Measurements from ENCODE around the gene UBA52.

Gene UBA52

DNA sequence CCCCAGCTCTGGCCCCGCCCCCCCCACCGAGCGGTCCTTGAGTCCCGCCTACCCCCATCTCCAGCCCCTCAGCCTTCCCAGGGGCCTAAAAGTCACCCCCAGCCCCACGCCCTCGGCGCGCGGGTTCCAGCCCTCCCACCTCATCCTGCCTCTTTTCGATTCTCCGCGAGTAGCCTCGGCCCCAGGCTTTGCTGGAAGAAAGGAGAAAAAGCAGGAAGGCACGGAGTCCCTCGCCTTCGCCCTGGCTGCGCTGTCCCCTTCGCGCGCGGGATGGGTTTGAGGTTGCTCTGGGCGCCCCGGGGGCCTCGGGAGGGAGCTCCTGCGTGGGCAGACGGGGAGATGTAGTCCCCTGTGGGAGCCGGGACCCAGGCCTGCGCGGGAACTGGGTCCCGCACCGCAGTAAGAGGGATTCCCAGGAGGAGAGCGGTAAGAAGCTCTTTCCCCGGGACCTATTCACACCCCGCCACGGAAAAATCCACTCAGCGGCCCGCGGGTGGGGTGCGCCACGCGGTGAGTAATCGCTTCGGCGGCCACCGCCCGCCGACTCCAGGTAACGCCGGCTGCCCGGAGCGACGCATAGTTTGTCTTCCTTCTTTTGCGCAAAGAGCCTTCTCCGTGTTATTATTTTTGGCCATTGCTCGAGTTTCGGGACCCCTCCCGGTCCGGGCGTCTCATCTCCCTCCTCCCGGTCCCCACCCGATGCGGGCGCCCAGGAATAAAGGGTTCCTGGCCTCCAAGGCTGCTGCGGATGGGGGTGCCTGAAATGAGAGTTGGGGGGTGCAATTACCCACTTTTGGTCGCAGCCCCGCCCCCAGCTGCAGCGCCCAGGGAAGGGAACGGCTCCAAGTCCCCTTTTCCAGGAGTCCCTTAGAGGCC, 35.8 kb downstream of the UBA52 start:
- Histone ChIP-seq H3K27me3 (ENCODE audit: control insufficient read depth in 2 of 2, insufficient read depth in 2 of 2, low read length in 2 of 2) (peaks cover 69 to 71% of the 10 kb centered on the region in 2 donors), H3K9me3 (ENCODE audit: control insufficient read depth in 2 of 2, low read length in 2 of 2) (no peaks in the 10 kb centered on the region), H3K4me3 (ENCODE audit: low read length in 2 of 2) (no peak overlapping the region), H3K36me3 (ENCODE audit: control insufficient read depth in 2 of 2, insufficient read depth in 2 of 2, low read length in 2 of 2) (no peaks in the 10 kb centered on the region), H3K9ac (ENCODE audit: low read depth in 1 of 2, low read length in 2 of 2) (no peak overlapping the region), H3K27ac (ENCODE audit: low read depth in 2 of 2, low read length in 2 of 2) (no peak overlapping the region), H3K4me1 (ENCODE audit: control insufficient read depth in 2 of 2, insufficient read depth in 2 of 2, low read length in 2 of 2) (peaks cover 0 to 13% of the 10 kb centered on the region in 2 donors)

DNA sequence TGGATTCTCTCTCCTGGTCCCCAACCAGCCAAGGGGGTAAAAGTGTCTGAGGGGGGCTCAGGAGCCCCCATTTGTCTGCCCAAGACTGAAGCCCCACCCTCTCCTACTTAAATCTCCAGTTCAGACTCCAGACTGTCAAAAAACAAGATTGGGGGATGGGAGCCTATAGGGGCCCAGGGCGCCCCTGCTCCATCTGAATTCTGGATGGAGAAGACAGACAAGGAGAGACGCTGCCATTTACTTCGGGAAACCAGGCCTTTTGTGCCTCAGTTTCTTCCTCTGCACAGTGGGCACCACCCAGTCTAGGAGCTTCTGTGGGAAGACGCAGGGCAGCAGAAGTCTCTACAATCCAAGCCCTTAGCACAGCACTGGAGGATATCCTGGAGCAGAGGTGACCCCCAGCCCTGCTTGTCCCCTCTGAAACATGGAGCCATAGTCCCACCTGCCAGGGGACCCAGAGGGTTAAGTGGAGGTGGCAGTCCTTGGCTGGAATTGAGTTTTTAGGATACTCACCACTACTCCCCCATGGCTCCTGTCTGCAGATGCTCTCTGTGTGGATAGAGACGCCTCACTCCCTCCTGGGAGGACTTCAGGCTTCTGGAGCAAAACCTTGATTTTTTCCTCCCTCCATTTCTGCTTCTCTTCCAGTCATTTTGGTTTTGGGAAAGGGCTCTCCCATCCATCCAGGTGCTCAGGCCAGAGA, 36.6 kb downstream of the UBA52 start:
- Histone ChIP-seq H3K4me1 (ENCODE audit: control insufficient read depth in 2 of 2, insufficient read depth in 2 of 2, low read length in 2 of 2) (peaks cover 0 to 17% of the 10 kb centered on the region in 2 donors), H3K36me3 (ENCODE audit: control insufficient read depth in 2 of 2, insufficient read depth in 2 of 2, low read length in 2 of 2) (no peaks in the 10 kb centered on the region), H3K27ac (ENCODE audit: low read depth in 2 of 2, low read length in 2 of 2) (no peak overlapping the region), H3K9me3 (ENCODE audit: control insufficient read depth in 2 of 2, low read length in 2 of 2) (no peaks in the 10 kb centered on the region), H3K27me3 (ENCODE audit: control insufficient read depth in 2 of 2, insufficient read depth in 2 of 2, low read length in 2 of 2) (peaks cover 66 to 71% of the 10 kb centered on the region in 2 donors), H3K4me3 (ENCODE audit: low read length in 2 of 2) (no peak overlapping the region), H3K9ac (ENCODE audit: low read depth in 1 of 2, low read length in 2 of 2) (no peak overlapping the region)

DNA sequence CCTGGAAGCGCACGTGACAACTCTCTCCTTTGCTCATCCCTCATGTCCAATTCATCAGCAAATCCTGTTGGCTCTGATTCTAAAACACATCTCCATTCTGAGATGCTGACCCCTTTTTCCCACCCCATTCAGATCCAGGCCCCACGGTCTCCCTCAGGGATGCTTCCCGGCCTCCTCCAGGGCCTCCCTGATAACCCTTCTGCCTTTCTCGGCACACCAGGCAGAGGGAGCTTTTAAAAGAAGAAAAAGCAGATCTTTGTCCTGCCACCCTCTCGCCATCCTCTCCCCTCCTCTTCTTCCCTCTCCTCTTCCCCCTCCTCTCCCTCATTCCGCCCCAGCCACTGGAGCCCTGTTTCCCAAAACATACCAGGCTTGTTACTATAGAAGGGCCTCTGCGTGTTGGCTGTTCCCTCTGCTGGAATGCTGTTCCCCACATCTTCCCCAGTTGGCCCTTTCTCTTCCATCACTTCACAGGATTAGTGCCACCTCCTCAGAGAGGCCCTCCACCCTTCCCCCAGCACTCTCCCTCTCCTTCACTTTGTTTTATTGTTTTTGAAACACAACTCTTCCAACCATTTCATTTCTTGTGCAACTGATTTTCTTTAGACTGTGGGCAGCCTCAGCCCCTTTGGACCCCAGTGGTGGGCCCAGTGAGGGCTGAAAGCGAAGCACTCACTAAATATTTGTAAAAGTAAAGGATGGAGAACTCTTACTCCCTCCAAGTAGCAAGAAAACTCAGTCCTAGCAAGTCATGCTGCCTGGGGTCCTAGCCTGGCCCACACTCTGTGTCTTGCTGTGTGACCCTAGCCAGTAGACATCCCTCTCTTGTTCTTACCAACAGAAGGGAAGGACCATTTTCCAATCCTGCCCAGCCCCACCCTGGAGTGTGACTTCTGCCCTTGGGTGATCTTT, 37.4 kb downstream of the UBA52 start:
- Histone ChIP-seq H3K4me1 (ENCODE audit: control insufficient read depth in 2 of 2, insufficient read depth in 2 of 2, low read length in 2 of 2) (peaks cover 0 to 17% of the 10 kb centered on the region in 2 donors), H3K9ac (ENCODE audit: low read depth in 1 of 2, low read length in 2 of 2) (no peak overlapping the region), H3K27ac (ENCODE audit: low read depth in 2 of 2, low read length in 2 of 2) (no peak overlapping the region), H3K36me3 (ENCODE audit: control insufficient read depth in 2 of 2, insufficient read depth in 2 of 2, low read length in 2 of 2) (no peaks in the 10 kb centered on the region), H3K4me3 (ENCODE audit: low read length in 2 of 2) (no peak overlapping the region), H3K9me3 (ENCODE audit: control insufficient read depth in 2 of 2, low read length in 2 of 2) (no peaks in the 10 kb centered on the region), H3K27me3 (ENCODE audit: control insufficient read depth in 2 of 2, insufficient read depth in 2 of 2, low read length in 2 of 2) (peaks cover 68 to 70% of the 10 kb centered on the region in 2 donors)

DNA sequence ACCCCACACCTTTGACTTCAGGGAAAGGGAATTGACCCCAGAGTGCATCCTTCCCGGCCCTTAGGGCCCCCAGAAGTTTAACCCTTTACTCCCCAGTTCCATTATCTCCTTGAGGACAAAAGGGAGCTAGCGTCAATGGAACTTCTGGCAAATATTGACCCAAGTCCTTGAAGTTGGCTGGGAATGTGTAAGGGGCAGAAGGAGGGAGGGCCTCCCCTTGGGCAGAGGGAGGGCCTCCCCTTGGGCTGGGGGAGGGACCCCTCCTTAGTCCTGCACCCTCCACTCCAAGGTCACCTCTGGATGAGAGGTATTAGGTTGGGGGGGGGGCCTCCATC, 38.0 kb downstream of the UBA52 start:
- Histone ChIP-seq H3K9ac (ENCODE audit: low read depth in 1 of 2, low read length in 2 of 2) (no peak overlapping the region), H3K4me1 (ENCODE audit: control insufficient read depth in 2 of 2, insufficient read depth in 2 of 2, low read length in 2 of 2) (peaks cover 0 to 17% of the 10 kb centered on the region in 2 donors), H3K27ac (ENCODE audit: low read depth in 2 of 2, low read length in 2 of 2) (no peak overlapping the region), H3K4me3 (ENCODE audit: low read length in 2 of 2) (no peak overlapping the region), H3K27me3 (ENCODE audit: control insufficient read depth in 2 of 2, insufficient read depth in 2 of 2, low read length in 2 of 2) (peaks cover 70% of the 10 kb centered on the region in 2 donors), H3K9me3 (ENCODE audit: control insufficient read depth in 2 of 2, low read length in 2 of 2) (no peaks in the 10 kb centered on the region), H3K36me3 (ENCODE audit: control insufficient read depth in 2 of 2, insufficient read depth in 2 of 2, low read length in 2 of 2) (no peaks in the 10 kb centered on the region)

DNA sequence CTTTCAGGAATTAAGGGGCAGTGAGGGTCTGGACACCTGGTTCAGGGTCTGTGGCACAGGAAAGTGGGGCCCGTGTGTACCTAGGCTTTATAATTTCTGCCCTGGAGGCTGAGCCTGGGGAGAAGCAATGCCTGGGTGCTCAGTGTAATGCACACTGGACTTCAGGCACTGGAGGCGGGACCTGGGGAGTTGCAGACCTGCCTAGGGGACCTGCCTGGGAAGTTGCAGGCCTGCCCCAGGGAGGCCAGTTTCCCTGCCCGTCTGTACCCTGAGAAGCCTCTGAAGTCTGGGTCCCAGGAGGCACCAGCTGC, 38.5 kb downstream of the UBA52 start:
- Histone ChIP-seq H3K4me1 (ENCODE audit: control insufficient read depth in 2 of 2, insufficient read depth in 2 of 2, low read length in 2 of 2) (peaks cover 0 to 17% of the 10 kb centered on the region in 2 donors), H3K9ac (ENCODE audit: low read depth in 1 of 2, low read length in 2 of 2) (no peak overlapping the region), H3K9me3 (ENCODE audit: control insufficient read depth in 2 of 2, low read length in 2 of 2) (no peaks in the 10 kb centered on the region), H3K36me3 (ENCODE audit: control insufficient read depth in 2 of 2, insufficient read depth in 2 of 2, low read length in 2 of 2) (no peaks in the 10 kb centered on the region), H3K27ac (ENCODE audit: low read depth in 2 of 2, low read length in 2 of 2) (no peak overlapping the region), H3K4me3 (ENCODE audit: low read length in 2 of 2) (no peak overlapping the region), H3K27me3 (ENCODE audit: control insufficient read depth in 2 of 2, insufficient read depth in 2 of 2, low read length in 2 of 2) (peaks cover 66% of the 10 kb centered on the region in 2 donors)

DNA sequence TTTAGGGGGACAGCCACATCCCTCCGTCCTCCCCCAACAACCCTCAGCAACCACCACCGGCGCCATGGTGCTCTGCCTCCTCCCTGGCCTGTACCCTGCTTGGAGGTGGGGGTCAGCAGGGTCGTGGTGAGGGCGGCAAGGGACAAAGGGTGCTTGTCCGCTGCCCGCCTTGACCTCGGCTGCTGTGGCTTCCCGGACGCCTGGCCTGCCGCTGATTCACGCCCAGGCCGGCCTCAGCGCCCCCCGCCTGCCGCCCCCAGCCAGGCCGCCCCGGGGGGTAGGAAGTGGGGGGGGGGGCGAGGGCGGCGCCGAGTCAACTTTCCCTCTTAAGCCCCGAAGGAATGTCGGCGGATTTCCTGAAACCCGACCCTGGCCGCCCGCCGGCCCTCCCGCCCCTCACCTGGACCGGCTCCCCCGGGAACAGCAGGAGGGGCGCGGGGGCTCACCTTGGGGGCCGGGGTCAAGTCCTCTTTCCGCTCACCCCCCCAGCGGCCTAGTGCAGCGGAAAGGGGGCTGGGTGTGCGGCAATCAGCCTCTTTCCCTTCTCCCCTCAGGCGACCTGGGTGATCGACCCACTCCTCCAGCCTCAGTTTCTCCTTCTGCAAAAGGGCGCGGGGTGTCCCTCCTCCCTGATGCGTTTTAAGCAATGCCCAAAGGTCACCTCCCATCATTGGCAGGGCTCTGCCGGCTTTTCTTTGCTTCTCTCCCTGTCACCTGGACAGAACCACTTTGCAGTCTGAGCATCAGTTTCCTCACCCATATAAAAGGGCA, 39.1 kb downstream of the UBA52 start:
- peaks cover 0 to 17% of the 10 kb centered on the region in 2 donors for H3K4me1 ChIP-seq (ENCODE audit: control insufficient read depth in 2 of 2, insufficient read depth in 2 of 2, low read length in 2 of 2)

DNA sequence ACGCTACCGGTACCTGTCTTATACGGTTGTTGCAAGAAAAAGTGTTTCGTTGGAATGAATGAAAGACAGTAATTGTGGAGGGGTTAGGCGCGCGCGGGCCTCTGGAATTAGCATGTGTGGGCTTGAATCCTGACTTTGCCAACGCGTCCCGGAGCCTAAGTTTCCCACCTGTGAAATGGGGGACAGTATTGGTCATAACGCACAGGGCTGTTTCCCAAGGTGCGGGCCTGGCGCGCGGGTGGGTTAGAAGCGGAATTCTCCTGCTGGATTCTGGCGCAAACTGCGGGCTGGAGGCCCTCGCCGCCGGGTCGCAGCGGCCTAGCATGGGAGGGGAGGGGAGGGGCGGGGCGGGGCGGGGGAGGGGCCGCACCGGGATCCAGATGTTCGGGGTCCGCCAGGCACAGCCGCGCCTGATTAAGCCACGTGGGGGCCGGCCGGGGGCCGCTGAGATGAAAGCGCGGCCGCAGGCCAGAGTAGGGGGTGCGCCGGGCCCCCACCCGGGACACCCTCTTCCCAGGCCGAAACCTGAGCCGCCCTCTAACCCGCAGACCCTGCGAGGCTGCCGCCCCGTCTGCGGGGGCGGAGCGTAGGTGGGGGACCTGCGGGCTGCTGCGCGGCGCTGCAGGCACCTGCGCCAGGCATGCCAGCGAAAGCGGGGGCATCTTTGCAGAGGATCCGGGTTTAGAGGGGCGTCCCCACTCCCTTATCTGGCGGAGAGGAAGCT, 39.8 kb downstream of the UBA52 start:
- Histone ChIP-seq H3K27ac (ENCODE audit: low read depth in 2 of 2, low read length in 2 of 2) (no peak overlapping the region), H3K9ac (ENCODE audit: low read depth in 1 of 2, low read length in 2 of 2) (no peak overlapping the region), H3K4me3 (ENCODE audit: low read length in 2 of 2) (no peak overlapping the region), H3K27me3 (ENCODE audit: control insufficient read depth in 2 of 2, insufficient read depth in 2 of 2, low read length in 2 of 2) (peaks cover 68 to 72% of the 10 kb centered on the region in 2 donors), H3K9me3 (ENCODE audit: control insufficient read depth in 2 of 2, low read length in 2 of 2) (no peaks in the 10 kb centered on the region), H3K4me1 (ENCODE audit: control insufficient read depth in 2 of 2, insufficient read depth in 2 of 2, low read length in 2 of 2) (peaks cover 0 to 17% of the 10 kb centered on the region in 2 donors), H3K36me3 (ENCODE audit: control insufficient read depth in 2 of 2, insufficient read depth in 2 of 2, low read length in 2 of 2) (no peaks in the 10 kb centered on the region)

More for the DNA sequence above, 39.1 kb downstream of the UBA52 start:
- Histone ChIP-seq H3K27ac (ENCODE audit: low read depth in 2 of 2, low read length in 2 of 2) (no peak overlapping the region), H3K9me3 (ENCODE audit: control insufficient read depth in 2 of 2, low read length in 2 of 2) (no peaks in the 10 kb centered on the region), H3K9ac (ENCODE audit: low read depth in 1 of 2, low read length in 2 of 2) (no peak overlapping the region), H3K36me3 (ENCODE audit: control insufficient read depth in 2 of 2, insufficient read depth in 2 of 2, low read length in 2 of 2) (no peaks in the 10 kb centered on the region), H3K27me3 (ENCODE audit: control insufficient read depth in 2 of 2, insufficient read depth in 2 of 2, low read length in 2 of 2) (peaks cover 63 to 68% of the 10 kb centered on the region in 2 donors), H3K4me3 (ENCODE audit: low read length in 2 of 2) (no peak overlapping the region)

DNA sequence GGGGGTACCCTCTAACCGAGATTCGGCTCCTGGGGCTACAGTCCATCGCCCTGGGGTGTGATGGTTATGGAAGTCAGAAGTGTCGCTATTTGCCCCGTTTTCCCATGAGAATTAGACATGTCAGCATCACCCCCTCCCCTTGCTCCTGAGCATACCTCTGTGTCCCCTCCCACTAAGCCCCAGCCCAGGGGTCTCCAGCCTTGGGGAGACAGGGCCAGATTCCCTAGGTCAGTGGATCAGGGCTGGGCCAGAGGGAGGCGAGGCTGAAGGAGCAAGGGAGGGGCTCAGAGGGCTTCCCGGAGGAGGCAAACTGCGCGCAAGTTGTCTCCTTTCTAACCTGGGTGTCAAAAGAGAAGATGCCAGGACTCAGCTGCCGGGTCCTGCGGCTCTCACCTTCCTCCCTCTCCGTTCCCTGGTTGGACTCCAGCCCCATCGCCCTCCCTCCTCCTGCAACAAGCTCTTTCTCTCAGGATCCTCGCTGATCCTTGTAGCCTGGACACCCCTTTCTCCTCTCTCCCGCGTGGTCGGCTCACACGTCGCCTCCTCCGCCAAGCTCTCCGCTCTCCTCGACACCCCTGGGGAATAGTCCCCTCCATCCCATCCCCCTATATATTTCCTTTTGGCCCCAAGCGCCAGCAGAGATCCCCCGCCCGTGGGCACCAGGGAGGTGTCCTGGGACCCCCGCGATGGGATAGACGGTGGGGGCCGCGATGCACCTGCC, 40.6 kb downstream of the UBA52 start:
- Histone ChIP-seq H3K4me1 (ENCODE audit: control insufficient read depth in 2 of 2, insufficient read depth in 2 of 2, low read length in 2 of 2) (peaks cover 0 to 17% of the 10 kb centered on the region in 2 donors), H3K27ac (ENCODE audit: low read depth in 2 of 2, low read length in 2 of 2) (no peak overlapping the region), H3K9me3 (ENCODE audit: control insufficient read depth in 2 of 2, low read length in 2 of 2) (no peaks in the 10 kb centered on the region), H3K9ac (ENCODE audit: low read depth in 1 of 2, low read length in 2 of 2) (peak overlapping the region in 1 of 2 donors; percentile 2), H3K36me3 (ENCODE audit: control insufficient read depth in 2 of 2, insufficient read depth in 2 of 2, low read length in 2 of 2) (no peaks in the 10 kb centered on the region), H3K27me3 (ENCODE audit: control insufficient read depth in 2 of 2, insufficient read depth in 2 of 2, low read length in 2 of 2) (peaks cover 67 to 72% of the 10 kb centered on the region in 2 donors), H3K4me3 (ENCODE audit: low read length in 2 of 2) (peak overlapping the region in 1 of 2 donors; percentile 41)

Measured in mucosa of rectum (tissue), 2 donors.